Fibroblast of skin of left quadriceps (primary cell): ENCODE data around the gene MCF2L.

ENCODE experiments used
- DNase-seq, 2 experiments: peaks; one replicate each; pipeline ENCODE4 v3.0.0-alpha.2; 2013; ENCODE audit warnings: low read depth in 2 of 2

MCF2L gene

DNA sequence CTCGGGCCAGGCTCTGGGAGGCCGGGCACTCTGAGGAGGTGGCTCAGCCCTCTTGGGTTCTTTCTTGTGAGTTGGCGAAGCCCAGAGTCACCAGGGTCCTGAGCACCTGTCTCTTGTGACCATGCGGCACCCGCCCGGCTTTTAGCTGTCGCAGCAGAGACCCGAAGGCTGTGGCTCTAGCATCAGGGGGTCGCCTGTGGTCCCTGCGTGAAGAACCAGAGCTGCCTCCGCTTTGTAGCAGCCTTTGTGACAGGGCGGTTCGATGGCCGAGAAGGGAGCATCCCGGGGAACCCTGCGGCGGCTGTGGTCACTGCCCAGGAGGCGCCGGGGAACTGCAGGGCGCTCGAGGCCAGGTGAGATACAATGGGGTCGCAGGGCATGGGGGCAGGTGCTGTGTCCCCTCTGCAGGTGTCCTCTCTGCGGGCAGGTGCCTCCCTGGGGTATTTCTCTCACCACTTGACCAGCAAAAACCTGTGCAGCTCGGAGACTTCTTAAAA lies 10.4 kb downstream of the MCF2L start:
- DNase-seq = no peak

GRCh38 chr13:112980434-112980833 lies 11.4 kb downstream of the MCF2L start:
- DNase-seq = no peak

DNA sequence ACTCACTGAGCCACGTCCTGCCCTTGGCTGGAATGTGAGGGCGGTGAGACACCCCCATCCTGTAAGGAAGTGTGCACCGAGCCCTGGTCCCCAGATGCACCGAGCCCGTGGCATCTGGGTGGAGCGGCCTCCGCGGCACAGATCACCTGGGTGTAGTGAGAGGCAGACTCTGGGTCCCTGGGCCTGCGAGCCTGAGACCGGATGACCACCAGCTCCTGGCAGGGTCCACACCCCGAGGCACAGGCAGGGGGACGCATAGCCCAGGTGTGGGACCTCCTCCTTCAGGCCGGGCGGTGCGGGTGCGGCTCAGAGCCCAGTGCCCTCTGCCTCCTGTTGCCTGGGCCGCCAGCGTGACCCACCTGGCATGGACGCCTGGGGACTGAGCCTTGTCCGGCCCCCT lies 12.4 kb downstream of the MCF2L start:
- no peak for DNase-seq

- DNase-seq = no peak
These were observed 13.4 kb downstream of the MCF2L start for GRCh38 chr13:112982281-112983041.

DNA sequence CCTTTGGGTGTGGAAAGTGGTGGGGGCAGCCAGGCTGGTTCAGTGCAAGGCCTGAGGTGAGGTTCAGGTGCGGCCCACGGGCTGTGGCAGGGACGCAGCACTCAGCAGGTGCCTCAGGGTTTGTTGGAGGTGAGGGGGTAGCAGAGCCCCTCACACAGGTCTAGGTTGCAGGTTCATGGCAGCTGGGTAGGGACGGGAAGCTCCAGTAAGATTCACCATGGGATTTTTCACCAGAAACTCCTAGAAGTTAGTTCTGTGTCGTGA lies 14.0 kb downstream of the MCF2L start:
- DNase-seq = no peak

DNA sequence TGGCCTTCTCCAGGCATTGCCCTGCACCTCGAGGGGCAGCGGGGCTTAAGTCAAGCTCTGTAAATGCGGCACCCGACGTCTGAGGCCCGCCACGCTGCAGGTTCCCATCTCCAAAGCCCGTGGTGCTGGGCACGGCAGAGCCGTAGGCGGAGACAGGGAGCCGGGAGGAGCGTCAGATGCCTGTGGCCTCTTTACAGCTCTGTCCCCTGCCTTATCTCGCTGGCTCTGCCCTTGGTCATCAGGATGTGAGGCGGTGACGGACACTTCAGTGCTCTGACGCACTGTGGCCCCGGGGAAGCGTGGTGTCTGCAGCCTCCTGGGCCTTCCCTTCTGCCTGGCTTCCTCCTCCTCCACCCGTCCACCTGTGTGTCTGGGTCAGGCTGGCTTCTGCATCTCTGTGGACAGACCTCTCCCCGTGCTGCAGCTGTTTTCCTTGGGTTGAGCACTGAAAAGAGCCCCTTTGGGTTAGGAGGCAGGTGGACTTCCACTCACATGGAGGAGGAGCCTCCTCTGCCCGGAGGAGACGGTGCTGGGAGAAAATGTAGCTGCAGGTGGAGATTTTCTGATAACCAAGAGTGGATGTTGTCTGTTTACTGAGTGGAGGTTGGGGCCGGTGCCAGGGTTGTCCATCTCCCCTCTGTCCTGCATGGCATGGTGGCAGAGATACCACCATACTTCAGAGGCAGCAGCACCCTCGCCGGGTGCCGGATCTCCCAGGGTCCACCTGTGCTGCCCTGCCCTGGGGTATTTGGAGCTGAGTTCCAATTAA lies 14.6 kb downstream of the MCF2L start:
- DNase-seq = no peak

DNA sequence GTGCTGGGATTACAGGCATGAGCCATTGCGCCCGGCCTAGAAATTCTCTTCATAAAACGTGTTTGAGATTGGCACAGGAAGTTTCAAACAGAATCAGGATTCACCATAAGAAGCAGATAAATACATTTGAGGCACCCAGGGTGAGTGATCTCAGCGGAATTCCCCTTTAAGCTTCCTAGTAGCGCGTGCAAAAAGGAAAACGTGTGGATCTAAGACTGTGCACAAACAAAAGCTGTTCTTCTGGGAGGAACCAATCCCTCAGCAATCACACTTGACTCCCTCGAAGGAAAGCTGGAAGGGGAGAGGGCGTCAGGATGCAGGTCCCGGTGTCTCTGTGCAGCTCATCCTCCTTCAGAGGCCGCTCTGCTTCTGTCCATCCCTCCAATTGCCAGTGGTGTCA lies 15.5 kb downstream of the MCF2L start:
- no peak for DNase-seq

- no peak for DNase-seq
These were observed 16.2 kb downstream of the MCF2L start for GRCh38 chr13:112984954-112985802.

GRCh38 chr13:112985803-112986408 lies 16.9 kb downstream of the MCF2L start:
- DNase-seq = no peak

DNA sequence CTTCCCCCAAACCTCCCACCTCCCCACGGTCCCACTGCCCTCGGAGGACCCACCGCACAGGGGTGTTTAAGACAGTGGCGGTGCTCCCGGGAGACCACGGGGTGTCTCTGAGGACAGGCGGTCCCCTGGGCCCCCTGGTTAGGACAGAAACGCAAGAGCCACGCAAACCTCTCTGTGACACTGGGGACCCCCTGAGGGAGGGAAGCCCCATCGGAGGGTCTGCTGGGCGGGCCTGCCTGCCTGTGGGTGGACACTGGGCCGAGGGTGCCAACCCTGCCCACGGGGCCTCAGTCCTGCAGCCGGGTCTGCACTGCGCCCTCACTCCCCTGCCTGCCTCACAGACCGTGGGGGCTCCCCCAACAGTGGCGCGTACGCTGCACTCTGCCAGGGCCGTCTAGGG lies 17.5 kb downstream of the MCF2L start:
- no peak for DNase-seq

GRCh38 chr13:112986946-112987681 lies 18.1 kb downstream of the MCF2L start:
- no peak for DNase-seq

- no peak for DNase-seq
These were observed 18.6 kb downstream of the MCF2L start for GRCh38 chr13:112987682-112988024.

DNA sequence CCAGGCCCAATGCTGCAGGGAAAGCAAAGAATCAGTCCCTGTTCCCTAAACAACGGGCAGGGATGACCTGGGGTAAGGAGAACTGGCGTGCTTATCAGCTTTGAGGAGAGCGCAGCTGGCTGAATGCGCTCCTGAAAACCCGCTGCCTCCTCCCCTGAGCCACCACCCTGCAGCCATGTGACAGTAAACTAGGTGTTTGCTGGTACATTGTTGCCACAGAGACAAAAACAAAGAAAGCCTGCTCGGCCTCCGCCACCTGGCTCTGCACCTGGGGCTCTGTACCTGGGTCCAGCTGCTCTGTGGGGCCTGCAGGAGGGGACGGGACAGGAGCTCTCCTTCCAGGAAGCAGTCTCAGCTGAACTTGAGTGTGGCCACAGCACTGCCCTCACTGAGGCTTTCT lies 21.8 kb downstream of the MCF2L start:
- no peak for DNase-seq

DNA sequence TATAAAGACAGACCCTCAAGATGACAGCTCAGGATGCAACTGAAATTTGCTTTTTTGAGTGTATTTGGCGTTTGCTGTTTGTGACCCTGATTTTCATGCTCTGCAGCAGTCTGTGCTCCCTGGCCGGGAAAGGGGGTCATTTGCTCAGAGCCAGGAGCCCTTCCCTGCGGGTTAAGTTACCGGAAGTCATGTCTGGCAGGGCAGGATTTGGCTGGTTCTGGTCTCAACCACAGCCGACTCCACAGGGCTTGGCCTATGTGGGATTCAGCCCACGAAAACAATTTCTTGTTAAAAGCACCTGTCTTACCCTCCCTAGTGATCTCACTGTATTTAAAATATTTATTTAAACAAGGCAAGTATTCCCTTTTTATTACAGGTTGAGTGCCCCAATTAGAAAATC lies 22.6 kb downstream of the MCF2L start:
- no peak for DNase-seq

GRCh38 chr13:112992931-112993680 lies 24.1 kb downstream of the MCF2L start:
- DNase-seq = no peak

DNA sequence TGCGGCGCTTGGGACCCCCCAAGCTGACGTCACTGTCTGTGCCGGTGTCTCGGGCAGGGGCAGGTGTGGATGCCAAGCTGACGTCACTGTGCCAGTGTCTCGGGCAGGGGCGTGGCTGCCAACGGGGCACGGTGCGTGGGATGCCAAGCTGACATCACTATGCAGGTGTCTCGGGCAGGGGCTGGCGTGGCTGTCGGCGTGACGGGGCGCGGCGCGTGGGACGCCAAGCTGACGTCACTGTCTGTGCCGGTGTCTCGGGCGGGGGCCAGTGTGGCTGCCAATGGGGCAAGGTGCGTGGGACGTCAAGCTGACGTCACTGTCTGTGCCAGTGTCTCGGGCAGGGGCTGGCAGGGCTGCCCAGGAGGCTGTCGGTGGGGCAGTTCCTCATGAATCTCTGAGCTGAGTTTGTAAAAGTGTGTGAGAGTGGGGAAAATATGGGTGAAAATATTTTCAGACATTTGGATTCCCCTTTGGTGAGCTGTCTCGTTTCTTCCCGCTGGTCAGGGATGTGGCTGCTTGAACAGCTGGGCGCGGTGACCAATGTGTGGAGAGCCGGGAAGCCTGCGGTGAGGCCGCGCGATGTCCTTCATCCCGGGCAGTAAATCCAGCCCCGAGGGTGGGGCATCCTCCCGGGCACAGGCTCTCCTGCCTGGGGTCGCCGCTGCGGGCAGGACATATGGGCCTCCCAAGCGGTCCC lies 25.2 kb downstream of the MCF2L start:
- no peak for DNase-seq

- no peak for DNase-seq
These were observed 25.9 kb downstream of the MCF2L start for GRCh38 chr13:112994781-112995355.

DNA sequence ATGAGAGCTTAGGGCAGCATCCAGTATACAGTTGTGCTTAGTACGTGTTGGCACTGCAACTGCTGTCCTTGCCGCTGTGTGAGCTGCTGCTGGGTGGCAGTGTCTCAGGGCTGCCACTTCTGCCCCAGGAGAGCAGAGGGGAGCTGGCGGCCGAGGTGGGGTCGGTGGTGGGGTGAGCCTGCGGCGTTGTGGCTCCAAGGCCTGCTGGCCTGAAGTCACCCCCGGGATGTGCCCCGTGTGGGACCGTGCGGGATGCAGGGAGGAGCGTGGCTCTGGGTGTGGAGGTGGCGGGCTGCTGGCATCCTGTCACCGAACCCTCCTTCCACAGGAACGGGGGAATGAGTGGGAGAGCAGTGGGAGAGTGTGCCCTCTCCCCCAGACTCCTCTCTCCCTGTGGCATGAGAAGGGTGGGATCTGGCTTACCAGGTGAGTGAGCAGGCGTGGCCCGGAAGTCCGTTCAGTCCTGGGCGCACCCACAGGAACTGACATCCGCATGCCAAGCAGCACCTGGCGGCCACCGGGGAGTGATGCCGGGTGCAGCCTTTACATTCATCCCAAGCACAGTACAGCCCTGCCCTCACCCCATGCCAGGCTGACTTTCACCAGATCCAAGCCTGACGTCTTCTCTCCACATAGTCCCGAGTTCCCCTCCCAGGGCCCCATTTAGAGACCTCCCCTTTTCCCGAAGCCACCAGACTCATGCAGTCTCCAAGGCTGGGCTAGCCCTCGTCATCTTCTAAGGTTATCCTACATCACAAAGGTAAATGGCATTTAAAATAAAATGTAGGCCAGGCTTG lies 26.6 kb downstream of the MCF2L start:
- DNase-seq = no peak

DNA sequence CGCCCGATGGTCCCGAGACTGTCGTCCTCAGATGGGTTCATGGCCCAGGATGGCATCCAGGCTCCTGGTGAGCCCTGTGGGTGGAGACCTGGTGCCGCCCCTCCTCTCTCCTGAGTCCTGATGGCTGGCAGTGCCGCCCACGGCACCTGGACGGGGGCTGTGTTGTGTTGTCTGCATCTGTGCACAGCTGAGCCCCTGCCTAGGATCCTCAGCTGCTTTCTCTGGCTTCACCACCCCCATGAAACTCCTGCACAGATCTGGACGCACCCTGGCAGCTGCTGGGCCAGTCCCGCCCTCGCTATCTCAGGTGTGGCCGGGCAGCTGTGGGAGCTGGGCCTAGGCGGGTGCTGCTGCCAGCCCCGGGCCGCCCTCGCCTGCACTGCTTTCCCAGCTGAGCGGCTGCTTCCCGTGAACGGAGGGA lies 27.7 kb downstream of the MCF2L start:
- no peak for DNase-seq
